Measurements from ENCODE around the gene POLR2E. TPM values are rescaled to one million over a fixed set of nuclear protein-coding genes. Genes with fewer than 3 reads are reported as not detected.

POLR2E gene
- total and polyA plus RNA-seq, 9 of the 15 experiments (the other 6 are each of a cell fraction or from before 2014, with no cell fraction given), result 3.4 to 413 (median 244) TPM

- in situ Hi-C loops (cut with MboI) (no loop called here), intact Hi-C loops (cut with micrococcal nuclease) (no loop called here)
- ChIA-PET CTCF (ENCODE audit: low intra/inter-chr PET ratio) (no interaction called here), POLR2A (interaction anchor here (0.6 kb wide), 1 partner anchor 1318 kb away, joined by 4 read pairs; no protein-coding TSS in a partner anchor)
- Histone ChIP-seq H3K4me3 (no peak overlapping the region), H3K9me1 (ENCODE audit: control insufficient read depth, insufficient read depth, low read length) (no peaks in the 10 kb centered on the region), H3K79me2 (ENCODE audit: control insufficient read depth, insufficient read depth, low read length) (peaks cover 3% of the 10 kb centered on the region; the same call in 1 of the 3 replicates), H3K27ac (ENCODE audit: extremely low read depth, low read depth, low read length) (no peak overlapping the region), H3K4me2 (ENCODE audit: insufficient read depth, low read length) (no peak overlapping the region), H3K4me1 (replicated peaks in 1 of 2; ENCODE audit: control insufficient read depth in 2 of 2, insufficient read depth in 2 of 2, low read length in 2 of 2) (peaks cover 9 to 58% of the 10 kb centered on the region in 2 experiments), H2AFZ (ENCODE audit: low read depth, low read length) (no peak overlapping the region), H3K9me3 (replicated peaks; ENCODE audit: control insufficient read depth, insufficient read depth, low read depth, low read length) (no peaks in the 10 kb centered on the region), H4K20me1 (replicated peaks; ENCODE audit: control insufficient read depth, insufficient read depth, low read length) (no peaks in the 10 kb centered on the region), H3K9ac (ENCODE audit: insufficient read depth in 1 of 2, low read depth in 2 of 2, low read length in 2 of 2) (no peak overlapping the region; a peak in 1 of 4 replicates), H3K27me3 (ENCODE audit: control insufficient read depth in 2 of 2, insufficient read depth in 2 of 2, low read length in 2 of 2) (no peaks in the 10 kb centered on the region), H3K36me3 (ENCODE audit: control insufficient read depth, insufficient read depth, low read length) (peaks cover 79% of the 10 kb centered on the region; the same call in 2 of the 3 replicates)
- FAIRE-seq (no peak), DNase-seq (ENCODE audit: extremely low read depth in 1 of 4, low spot score in 3 of 4) (no peak), ATAC-seq (no peak)
- TF ChIP-seq SREBF1 (IDR thresholded peaks at IDR 0.05; ENCODE audit: borderline replicate concordance, low read depth, low read length) (no peak), ZNF609 (CRISPR knock-in tag; IDR thresholded peaks at IDR 0.05; ENCODE audit: borderline replicate concordance) (no peak), ASH1L (IDR thresholded peaks at IDR 0.05; ENCODE audit: borderline replicate concordance, low read depth, partially characterized antibody) (no peak), POLR2G (IDR thresholded peaks at IDR 0.05; ENCODE audit: low read depth, low read length) (0 out of 2 replicates have a peak, but pooled peaks have one; percentile 24), EGR1 (conservative IDR thresholded peaks at IDR 0.05) (peak; percentile 31), ERF (CRISPR knock-in tag; IDR thresholded peaks at IDR 0.05) (no peak), ATF7 (IDR thresholded peaks at IDR 0.05) (no peak), ELK3 (CRISPR knock-in tag; IDR thresholded peaks at IDR 0.05) (no peak), ZBTB7A (IDR thresholded peaks at IDR 0.05; ENCODE audit: borderline replicate concordance, control insufficient read depth, low read depth, low read length) (no peak), ZNF140 (CRISPR knock-in tag; IDR thresholded peaks at IDR 0.05) (no peak), MTA3 (IDR thresholded peaks at IDR 0.05; ENCODE audit: borderline replicate concordance) (no peak), CBFA2T2 (conservative IDR thresholded peaks at IDR 0.05) (no peak)
- 92% methylated on average over 49 of the region's 52 CpGs for WGBS (ENCODE audit: insufficient coverage, low coverage, missing lambda C conversion rate)
- BruUV-seq (replicated peaks), result no TSS peak
Observed at GRCh38 chr19:1116726-1117581, 21.8 kb upstream of the POLR2E start.

All from K562 (cell line).